HG03280 (cell line): ENCODE data around the gene HDLBP.

Experiments used
- ATAC-seq: cut with Tn5 transposase; IDR thresholded peaks from one replicate; pipeline ENCODE4 v1.9.1; 2021; ENCODE audit warnings: mild to moderate bottlenecking, moderate library complexity; ENCODE audit not compliant: unreplicated experiment

HDLBP gene

GRCh38 chr2:241232736-241233575, 82.5 kb downstream of the HDLBP start:
- no peak for ATAC-seq

- ATAC-seq: no peak
These were observed 85.0 kb downstream of the HDLBP start for GRCh38 chr2:241230435-241230834.

GRCh38 chr2:241229563-241230401, 85.7 kb downstream of the HDLBP start:
- ATAC-seq: no peak

GRCh38 chr2:241228860-241229516, 86.5 kb downstream of the HDLBP start:
- no peak for ATAC-seq

GRCh38 chr2:241228081-241228859, 87.2 kb downstream of the HDLBP start:
- ATAC-seq: no peak

- no peak for ATAC-seq
These were observed 87.9 kb downstream of the HDLBP start for GRCh38 chr2:241227594-241227993.

GRCh38 chr2:241226723-241227572, 88.5 kb downstream of the HDLBP start:
- ATAC-seq: no peak

- ATAC-seq: no peak
These were observed 89.5 kb downstream of the HDLBP start for GRCh38 chr2:241225983-241226382.

GRCh38 chr2:241225545-241225944, 89.9 kb downstream of the HDLBP start:
- ATAC-seq: no peak

- ATAC-seq: no peak
These were observed 90.5 kb downstream of the HDLBP start for GRCh38 chr2:241224851-241225438.

- no peak for ATAC-seq
These were observed 91.2 kb downstream of the HDLBP start for GRCh38 chr2:241224018-241224850.

GRCh38 chr2:241223211-241224017, 92.1 kb downstream of the HDLBP start:
- no peak for ATAC-seq

GRCh38 chr2:241219856-241220356, 95.6 kb downstream of the HDLBP start:
- no peak for ATAC-seq

GRCh38 chr2:241219030-241219382, 96.5 kb downstream of the HDLBP start:
- no peak for ATAC-seq

GRCh38 chr2:241218131-241219029, 97.1 kb downstream of the HDLBP start:
- no peak for ATAC-seq

- ATAC-seq: peak; percentile 44
These were observed 98.0 kb downstream of the HDLBP start for GRCh38 chr2:241217320-241218031.
